GM19452 (cell line): ENCODE results near the gene NKX1-1.
"Not testable (repeated sequence)": the region's sequence is repeated elsewhere in the genome, so short reads cannot be mapped to it uniquely, and the experiment has no call there.

Experiments used
- ATAC-seq: cut with Tn5 transposase; IDR thresholded peaks from one replicate; pipeline ENCODE4 v1.9.1; 2021; ENCODE audit not compliant: unreplicated experiment

The NKX1-1 gene

DNA sequence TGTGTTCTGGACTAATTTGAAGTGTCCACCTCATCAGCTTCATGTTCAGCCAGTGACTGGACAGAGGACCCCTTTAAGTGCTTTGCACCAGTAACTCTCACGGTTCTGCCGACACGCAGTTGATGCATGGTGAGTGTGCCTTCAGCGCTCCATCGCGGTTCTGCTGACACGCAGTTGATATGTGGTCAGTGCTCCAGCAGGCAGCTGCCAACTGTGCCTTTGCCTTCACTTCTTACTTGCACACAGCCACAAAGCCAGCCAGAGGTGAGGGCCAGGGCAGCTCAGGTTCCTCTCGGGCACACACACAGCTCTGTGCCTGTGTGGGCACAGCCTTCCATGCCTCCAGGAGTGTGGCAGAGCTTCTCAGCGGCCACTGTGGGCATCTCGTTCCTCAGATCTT, 12.4 kb downstream of the NKX1-1 start:
- no peak for ATAC-seq

GRCh38 chr4:1393363-1393762, 12.9 kb downstream of the NKX1-1 start:
- ATAC-seq = not testable (repeated sequence)

GRCh38 chr4:1385373-1386340, 20.6 kb downstream of the NKX1-1 start:
- no peak for ATAC-seq

DNA sequence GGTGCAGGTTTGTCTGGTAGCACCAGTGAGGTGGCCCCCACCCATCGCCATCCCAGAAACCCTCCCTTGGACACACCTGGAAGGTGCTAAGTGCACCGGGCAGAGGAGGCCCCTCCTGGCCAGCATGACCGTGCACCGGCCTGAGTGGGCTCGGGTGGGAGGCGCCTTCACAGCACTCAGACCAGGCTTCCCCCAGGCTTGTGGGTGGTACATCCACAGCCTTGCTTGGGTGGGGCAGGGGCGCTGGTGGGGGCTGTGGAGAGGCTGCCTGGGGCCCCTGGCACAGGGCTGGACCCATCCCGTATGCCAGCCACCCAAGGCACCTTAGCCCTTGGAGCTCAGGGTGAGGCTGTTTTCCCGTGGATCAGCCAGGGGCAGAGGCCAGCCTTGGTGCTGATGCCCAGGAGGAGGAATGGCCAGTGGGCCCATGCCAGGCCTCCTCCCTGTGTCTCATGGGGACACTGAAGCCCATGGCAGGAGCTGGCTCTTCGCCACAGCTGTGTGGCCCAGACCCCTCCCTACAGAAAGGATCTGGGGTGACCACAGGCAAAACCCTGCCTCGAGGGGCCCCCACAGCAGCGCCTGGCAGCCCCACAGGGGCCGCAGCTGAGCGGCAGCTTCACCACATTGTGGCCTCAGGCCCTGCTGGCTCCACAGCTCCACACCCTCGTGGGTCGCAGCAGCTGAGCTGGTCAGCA, 21.4 kb downstream of the NKX1-1 start:
- no peak for ATAC-seq

DNA sequence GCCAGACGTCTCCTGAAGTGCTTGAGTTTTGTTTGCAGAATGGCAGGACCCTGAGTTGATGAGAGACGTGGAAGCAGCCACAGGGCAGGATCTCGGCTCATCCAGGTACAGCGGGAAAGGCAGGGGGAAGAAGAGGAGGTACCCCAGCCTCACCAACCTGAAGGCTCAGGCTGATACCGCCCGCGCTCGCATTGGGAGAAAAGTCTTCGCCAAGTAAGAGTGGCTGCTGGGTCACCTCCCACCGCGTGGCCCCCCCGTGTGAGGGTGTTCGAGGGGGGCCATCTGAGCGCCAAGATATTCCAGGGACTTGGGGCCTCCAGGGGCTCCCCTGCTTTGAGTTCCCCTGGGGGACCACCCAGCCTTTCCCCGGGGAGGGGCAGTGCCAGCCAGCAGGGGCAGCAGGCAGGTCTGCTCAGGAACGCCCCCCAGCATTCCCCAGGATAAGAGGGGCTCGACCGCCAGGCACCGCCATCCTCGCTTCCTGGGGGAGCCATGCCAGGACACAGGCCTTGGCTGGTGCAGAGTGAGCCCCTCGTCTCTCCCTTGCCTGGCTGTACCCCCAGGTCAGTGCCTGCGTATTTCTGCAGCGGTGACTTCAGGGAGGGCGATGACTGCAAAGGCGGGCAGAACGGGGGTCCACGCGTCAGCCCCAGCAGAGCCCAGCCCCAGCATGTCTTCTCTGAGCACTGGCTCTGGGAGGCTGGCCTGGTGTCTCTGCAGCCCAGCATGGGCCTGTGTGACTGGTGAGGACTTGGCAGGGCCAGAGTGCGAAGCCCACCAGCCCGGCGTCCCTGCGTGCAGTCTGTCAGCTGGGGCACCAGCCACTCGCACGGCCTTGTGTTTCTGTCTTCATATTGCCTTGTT, 22.3 kb downstream of the NKX1-1 start:
- no peak for ATAC-seq

GRCh38 chr4:1382776-1383727, 23.2 kb downstream of the NKX1-1 start:
- ATAC-seq = no peak

- ATAC-seq = no peak
Observed at GRCh38 chr4:1381944-1382541, 24.2 kb downstream of the NKX1-1 start.

GRCh38 chr4:1381181-1381621, 25.0 kb downstream of the NKX1-1 start:
- ATAC-seq = no peak

DNA sequence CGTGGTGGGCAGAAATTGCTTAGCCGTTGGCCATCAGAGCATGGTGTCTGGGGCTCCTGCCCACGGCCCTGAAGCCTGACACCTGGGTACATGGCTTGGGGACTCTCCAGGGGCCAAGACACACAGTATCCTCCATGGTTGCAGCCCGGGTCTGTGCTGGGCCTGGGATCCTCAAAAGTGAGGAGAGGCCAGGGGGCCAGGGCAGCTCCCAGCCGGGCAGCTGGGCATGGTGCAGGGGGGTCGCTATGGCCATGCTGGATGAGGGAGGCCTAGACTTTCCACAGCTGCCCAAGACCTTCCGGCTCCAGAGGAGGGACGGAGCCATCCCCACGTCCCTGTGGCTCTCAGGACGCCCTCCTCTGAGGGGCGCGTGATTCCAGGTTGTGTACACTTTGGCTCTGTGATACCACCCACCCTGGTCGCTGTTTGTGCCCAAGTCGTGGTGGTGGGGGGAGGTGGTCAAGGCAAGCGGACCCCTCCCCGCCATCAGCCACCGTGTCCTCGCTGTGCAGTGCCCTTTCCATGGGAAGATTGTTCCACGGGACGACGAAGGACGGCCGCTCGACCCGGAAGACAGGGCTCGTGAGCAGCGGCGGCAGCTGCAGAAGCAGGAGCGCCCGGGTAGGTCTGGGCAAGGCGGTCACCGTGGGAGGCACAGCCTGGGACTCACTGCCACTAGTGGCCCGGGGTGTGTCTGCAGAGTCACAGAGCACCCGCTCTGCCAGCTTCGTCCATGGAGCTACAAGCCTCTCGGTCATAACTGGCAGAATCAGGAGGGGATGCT, 25.7 kb downstream of the NKX1-1 start:
- no peak for ATAC-seq

DNA sequence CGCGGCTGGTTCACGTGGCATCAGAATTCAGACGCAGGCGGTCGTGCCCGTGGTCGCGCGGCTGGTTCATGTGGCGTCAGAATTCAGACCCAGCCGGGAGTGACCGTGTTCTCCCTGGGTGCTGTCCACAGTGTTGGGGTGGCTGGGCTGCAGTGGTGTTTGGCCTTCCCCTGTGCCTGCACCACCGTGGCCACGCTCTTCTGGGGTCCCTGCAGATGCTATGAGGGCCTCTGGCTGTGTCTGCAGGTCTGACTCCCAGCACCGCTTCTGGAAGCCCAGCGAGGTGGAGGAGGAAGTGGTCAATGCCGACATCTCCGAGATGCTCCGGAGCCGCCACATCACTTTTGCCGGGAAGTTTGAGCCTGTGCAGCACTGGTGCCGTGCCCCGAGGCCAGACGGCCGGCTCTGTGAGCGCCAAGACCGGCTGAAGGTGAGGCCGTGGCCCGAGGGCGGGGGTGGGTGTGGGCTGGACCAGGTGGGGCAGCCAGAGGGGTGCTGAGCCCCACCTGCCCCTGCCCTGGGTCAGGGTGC, 26.4 kb downstream of the NKX1-1 start:
- no peak for ATAC-seq

- no peak for ATAC-seq
Observed at GRCh38 chr4:1379351-1379781, 26.9 kb downstream of the NKX1-1 start.

DNA sequence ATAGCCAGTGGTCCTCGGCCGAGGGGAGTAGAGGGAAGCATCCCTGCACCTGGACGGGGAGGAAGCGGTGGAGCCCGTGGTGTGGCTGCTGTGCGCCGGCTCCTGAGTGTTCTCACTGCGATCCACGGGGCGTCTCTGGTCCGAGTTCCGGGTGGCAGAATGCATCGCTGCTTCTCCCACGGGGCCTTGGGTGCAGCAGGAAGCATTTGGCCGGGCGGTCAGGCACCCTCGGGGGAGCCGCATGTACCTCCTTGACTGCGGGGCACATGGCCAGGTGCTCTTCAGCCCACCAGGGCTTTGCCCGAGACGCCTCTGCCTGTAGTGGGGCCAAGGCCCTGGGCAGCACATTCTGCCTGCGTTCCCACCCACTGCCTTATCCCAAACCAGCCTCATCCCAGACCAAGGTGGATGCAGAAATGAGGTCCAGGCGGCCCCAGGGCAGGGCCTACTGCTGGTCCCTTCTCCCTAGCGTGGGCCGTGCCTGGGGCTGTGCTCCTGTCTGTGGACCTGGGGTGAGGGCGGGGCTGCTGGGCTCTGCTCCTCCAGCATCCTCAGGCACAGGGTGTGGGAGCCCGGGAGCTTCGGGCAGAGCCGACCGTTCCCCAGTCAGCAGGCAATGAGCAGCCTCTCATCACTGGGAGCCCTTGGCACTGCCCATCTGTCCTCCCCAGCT, 27.5 kb downstream of the NKX1-1 start:
- no peak for ATAC-seq

DNA sequence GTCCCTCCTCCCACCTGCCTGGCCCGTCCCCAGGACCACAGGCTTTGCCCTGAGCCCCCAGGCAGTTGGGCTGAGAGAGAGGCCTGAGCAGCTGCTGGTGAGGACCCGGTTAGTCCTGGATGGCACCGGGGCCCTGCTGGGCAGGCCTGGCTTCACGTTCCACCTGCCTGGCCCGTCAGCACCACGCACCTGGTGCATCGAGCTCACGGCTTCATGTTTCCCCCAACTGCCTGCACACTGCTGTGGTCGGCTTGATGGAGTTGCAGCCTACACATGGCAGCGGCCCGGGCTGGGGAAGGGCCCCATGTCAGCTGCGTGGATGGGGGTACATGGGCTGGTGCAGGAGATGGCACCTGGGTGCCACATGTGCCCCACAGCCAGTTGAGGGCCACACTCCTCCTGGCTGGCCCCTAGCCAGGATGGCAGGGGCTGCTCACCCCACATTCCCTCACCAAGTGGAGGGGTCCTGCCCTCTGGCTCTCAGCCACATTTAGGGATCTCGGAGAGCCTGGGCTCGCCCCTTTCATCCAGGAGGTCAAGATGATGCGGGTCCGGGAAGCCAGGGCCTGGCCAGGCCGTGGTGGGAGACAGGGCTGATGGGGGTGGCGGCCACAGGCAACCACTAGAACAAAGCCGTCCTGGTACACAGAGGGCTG, 28.5 kb downstream of the NKX1-1 start:
- no peak for ATAC-seq

DNA sequence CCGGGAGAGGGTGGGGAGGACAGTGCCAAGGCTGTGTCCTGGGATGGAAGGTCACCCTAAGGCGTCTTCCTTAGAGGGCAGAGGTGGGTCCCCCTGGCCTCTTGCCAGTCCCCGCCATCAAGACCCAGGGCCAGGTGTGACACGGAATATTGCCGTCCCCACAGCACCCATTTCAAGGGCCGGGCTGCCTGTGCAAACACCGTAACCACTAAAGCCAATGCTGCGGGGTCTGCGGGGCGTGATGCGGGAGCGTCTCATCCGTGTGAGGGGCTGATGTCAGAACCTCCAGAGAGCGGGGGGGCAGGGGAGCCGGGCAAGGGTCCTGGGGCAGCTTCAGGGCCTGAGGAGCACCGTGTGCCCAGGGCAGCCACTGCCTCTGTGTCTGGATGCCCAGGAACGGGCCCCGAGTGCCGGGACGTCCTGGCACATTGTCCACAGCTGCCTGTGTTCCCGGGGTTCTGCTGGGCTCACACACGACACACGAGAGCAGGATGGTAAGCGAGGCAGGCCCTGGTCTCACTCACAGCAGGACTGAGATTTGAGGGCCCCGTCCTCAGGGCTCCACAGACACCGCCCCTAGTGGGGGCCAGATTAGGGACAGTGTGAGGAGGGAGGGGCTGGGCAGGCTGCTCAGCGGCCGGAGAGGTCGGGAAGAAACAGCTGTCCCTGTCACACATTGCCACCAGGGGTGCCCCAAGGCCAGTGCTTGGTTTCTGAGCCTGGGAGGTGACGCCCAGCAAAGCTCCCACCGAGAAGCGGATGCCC, 29.2 kb downstream of the NKX1-1 start:
- ATAC-seq = no peak

DNA sequence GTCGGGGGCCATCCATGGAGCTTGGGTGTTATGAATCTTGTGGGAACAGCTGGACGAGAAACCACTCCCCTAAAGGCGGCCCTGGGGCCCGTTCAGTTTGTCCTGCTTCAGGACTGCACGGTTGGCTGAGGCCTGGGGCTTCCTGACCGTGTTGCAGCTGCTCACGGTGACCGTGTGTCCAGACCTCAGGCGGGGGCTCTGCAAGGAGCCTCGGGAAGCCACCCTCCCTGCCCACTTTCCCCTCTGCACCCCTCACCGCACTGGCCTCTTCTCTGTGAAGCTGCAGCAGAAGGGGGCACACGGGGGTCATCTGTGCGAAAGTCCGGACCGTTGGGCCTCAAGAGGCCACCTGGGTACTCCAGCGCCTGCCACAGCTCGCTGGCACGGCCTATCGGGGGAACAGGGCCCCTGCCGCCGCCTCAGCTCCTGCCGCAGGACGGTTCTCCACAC, 29.8 kb downstream of the NKX1-1 start:
- ATAC-seq = no peak

DNA sequence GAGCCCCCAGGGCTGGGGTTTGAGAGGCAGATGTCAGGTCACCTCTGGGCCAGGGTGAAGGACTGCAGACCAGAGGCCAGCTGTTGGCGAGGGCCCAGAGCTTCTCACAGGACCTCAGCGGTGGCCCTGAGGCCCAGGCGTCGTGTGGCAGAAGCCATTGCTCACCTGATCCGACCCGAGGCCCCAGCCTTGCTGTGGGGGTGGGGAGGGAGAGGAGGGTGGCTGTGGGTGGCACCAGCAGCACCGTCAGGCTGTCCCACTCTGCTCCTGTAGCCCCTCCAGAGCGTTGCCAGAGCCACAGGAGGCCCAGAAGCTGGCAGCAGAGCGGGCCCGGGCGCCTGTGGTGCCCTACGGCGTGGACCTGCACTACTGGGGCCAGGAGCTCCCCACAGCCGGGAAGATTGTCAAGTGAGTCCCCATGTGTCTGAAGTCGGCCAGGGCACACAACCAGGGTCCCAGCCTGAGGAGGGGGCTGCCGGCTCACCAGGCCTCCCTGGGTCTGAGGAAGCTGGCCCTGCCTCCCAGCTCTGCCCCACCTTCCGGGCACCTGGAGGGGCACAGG, 30.4 kb downstream of the NKX1-1 start:
- no peak for ATAC-seq
